ENCODE results near the gene SLC16A9.
"Not testable (repeated sequence)": the region's sequence is repeated elsewhere in the genome, so short reads cannot be mapped to it uniquely, and the experiment has no call there.

Gene SLC16A9

GRCh38 chr10:59674215-59674836 lies 35.3 kb downstream of the SLC16A9 start:
- DNase-seq, result no peak

DNA sequence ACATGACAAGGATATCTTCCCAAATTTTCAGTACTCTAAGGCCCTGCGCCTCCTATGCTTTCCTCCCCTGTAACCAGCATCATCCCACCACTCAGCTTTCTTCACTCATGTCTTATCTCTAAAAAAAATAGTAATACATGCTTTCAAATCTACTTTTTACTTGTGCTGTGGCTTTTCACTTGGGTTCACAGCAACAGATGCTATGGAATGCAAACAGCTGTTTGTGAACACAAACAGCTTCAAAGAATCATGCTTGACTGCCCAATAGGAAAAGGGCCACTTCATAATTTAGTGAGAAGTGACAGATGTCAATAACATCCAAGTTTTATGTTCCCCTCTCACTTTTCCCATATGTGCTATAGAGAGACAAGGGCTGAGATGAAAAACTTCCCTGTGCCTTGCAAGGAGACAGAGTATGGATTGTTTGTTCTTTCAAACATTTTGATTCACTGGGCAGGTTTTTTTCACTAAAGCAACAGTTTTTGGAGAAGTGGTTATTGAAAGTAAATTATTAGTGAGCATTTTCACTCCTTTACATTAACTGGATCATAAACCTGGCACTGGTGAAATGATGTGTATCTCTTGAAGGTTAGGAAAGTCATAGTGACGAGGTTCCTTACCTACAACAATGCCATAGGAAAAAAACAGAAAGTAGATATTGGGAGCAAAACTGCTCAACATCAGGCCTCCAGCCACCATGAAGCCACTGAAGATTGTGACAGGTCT lies 37.3 kb downstream of the SLC16A9 start:
- no peak for DNase-seq

DNA sequence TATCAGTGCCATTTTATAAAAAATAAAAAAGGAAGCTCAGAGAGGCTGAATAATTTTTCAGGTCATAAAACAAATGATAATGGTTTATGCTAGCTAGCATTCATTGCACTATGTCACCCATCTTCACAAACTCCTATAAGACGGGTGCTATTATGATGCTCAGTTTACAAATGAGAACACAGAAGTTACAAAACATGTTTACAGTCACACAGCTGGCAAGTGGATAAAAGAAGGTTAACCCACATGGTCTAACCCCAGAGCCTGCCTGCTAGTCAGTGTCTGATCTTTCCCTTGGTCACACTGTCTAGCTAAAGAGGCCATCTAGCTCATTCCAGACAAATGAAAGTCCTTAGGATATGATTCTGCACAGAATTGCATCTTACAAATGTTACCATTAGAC lies 39.4 kb downstream of the SLC16A9 start:
- DNase-seq, result no peak

DNA sequence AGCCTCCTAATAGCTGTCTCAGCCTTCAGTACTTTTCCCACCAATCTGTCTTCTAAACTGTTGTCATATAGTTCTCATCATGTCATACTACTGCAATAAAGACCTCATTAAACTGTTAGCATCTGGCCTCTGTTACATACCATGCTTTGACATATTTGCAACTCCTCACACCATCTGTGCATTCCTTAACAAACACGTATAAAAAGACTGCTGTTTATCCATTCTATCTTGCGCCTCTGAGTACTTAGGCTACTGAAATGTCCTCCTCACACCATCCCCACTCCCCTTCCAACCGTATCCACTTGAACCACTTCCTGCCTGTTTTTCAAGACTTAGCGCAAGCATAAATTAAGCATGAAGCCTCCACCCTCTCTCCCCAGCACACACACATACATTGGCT lies 41.6 kb downstream of the SLC16A9 start:
- no peak for DNase-seq

DNA sequence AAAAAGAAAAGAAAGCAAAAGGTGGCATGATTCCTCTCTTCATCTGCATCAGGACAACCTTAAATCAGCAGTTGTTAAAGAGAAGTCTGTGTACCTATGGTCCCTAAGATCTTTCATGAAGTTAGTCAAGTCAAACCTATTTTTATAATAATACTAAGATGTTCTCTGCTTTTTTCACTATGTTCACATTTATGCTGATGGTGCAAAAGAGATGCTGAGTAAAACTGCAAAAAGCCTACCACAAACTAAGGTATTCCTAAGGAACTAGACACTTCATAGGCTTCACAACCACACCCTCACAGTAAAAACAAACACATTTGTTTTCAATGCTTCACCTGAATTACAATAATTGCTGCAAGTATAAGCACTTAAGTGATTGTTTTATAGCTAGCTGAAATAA lies 43.3 kb downstream of the SLC16A9 start:
- no peak for DNase-seq

DNA sequence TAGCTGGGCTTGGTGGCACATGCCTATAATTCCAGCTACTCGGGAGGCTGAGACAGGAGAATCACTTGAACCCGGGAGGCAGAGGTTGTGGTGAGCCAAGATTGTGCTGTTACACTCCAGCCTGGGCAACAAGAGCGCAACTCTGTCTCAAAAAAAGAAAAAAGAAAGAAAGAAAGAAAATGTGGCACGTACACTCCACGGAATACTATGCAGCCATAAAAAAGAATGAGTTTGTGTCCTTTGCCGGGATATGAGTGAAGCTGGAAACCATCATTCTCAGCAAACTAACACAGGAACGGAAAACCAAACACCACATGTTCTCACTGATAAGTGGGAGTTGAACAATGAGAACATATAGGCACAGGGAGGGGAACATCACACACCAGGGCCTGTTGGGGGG lies 46.4 kb downstream of the SLC16A9 start:
- DNase-seq, result not testable (repeated sequence)

DNA sequence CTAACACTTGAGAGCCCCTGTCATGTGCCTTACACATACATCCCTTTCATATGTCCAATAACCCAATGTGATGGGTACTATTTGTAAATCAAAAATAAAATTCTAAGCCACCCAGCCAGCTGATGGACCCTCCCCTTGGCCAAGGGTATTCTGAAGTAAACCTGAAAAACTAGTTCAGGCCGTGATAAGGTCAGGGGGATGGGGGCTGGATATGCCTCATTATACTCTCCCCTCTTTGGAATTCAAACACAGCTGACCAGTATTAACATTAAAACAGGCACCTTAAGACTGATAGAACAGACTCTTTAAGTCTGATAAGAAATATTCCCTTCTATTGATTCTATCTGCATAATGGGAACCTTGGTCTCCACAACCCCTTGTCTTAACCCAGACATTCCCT lies 51.9 kb downstream of the SLC16A9 start:
- DNase-seq, result no peak

DNA sequence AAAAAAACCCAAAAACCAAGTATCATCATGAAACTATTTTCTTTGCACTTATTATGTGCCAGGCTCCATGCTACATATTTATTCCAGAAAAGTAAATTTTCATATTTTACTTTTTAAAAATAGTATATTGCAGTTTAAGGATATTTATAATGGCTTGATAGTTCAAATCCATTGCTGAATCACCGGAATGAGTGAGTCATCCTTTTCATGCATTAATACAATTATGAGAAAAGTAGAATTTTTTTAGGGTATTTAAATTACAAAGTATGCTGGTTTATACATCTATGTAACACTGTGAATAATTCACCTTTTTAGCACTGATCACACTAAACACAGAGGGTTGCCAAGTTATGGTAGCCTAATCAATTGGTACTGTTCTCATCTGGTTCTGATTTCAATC lies 54.3 kb downstream of the SLC16A9 start:
- no peak for DNase-seq

- DNase-seq, result no peak
Observed at GRCh38 chr10:59654007-59654406, 55.6 kb downstream of the SLC16A9 start.

- no peak for DNase-seq
Observed at GRCh38 chr10:59651902-59652301, 57.7 kb downstream of the SLC16A9 start.

DNA sequence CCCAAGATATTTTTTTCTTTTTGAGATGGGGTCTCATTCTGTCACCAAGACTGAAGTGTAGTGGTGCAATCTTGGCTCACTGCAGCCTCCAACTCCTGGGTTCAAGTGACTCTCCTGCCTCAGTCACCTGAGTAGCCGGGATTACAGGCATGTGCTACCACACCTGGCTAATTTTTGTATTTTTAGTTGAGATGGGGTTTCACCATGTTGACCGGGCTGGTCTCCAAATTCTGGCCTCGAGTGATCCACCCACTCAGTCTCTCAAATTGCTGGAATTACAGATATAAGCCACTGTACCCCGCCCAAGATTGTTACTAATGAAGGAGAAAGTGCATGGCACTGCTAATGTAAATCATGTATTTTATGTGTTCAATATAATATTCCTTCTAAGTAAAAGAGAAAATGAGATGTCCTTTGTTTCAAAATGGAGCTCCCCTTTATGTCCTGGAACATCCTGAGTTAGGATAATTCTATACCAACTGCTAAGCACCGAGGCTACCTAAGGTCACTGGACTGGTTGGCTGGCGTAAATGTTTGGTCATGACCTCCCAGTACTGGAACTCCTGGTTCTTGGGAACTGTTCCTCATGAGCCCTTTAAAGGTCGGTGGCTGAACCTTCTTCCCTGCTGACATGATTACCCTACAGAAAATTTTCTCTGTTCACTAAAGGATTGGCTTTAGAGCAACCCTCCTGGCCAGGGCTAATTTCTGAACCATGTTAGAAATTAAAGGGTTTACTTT lies 59.9 kb downstream of the SLC16A9 start:
- DNase-seq, result no peak

DNA sequence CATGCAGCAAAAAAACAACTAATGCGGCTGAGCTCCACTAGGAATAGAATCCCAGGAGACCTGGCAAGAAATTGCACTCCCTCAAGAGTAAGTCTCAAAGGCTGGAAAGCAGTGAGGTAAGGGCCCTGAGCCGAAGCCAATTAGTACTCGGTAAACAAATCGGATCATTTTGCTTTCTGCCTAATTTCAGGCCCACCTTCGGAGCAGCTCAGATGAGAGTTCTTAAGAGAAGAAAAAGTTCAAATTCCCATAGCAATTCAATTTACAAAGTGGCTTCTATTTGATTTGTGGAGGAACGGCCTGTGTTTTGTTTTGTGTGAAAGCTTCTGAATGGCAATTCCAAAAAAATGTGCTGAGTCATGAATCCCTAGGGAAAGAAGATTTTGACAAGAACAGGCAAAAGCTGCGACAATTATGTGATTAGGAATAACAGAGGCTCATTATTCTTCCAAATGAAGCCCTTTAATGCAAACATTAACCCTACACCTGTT lies 60.9 kb downstream of the SLC16A9 start:
- DNase-seq, result no peak

GRCh38 chr10:59644841-59645240 lies 64.8 kb downstream of the SLC16A9 start:
- no peak for DNase-seq

DNA sequence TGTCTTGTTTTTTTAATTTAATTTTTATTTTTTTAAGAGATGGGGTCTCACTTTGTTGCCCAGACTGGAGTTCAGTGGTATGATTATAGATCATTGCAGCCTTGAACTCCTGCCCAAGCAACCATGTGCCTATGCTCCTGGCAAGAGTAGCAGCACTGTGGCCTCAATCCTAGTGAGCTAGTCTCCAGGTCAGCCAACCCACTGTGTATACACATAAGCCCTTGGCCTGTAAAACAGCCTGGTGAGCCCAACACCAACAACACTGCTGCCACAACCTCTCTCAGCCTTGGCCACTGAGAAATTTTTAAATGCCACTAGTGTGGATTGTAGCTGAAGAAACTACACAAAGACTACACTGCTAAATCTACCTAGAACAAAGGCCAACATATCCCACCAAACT lies 68.0 kb downstream of the SLC16A9 start:
- DNase-seq, result not testable (repeated sequence)

- no peak for DNase-seq
Observed at GRCh38 chr10:59635502-59636290, 74.0 kb downstream of the SLC16A9 start.

- no peak for DNase-seq
Observed at GRCh38 chr10:59634102-59634501, 75.5 kb downstream of the SLC16A9 start.

DNA sequence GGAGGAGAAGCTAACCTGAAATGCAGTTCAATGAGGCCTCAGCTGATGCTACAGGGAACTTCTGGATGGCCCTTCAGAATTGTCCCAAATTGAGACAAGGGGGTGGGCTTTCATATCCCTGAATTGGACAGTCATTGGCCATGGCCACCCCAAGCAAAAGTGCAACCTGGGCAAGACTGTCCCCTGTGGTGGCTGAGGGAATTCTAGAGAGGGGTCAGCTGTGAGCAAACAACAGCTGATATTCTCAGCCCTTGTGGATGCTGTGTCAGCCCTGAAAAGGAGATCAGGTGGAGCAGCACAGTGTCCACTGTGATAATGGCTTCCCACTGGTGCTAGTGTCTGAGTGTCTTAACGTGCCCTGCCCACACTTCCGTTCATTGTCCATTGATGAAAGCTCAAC lies 76.6 kb downstream of the SLC16A9 start:
- no peak for DNase-seq

- DNase-seq, result no peak
Observed at GRCh38 chr10:59631882-59632807, 77.5 kb downstream of the SLC16A9 start.

DNA sequence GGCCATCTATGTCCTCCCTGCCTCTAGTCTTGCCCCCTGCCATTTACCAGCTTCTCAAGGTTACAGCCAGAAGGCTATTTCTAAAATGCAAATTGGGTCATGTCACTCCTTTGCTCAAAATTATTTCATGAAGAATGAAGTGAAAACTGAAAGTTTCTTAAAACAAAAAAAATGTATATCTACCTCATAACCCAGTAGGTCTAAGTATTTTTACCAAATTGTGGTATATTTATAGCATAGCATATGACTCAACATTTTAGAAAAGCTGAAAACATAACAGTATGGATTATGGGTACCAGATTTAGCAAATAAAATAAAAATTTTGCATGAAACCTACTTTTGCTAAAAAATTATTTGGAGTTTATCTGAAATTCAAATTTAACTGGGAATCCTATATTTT lies 78.4 kb downstream of the SLC16A9 start:
- no peak for DNase-seq

DNA sequence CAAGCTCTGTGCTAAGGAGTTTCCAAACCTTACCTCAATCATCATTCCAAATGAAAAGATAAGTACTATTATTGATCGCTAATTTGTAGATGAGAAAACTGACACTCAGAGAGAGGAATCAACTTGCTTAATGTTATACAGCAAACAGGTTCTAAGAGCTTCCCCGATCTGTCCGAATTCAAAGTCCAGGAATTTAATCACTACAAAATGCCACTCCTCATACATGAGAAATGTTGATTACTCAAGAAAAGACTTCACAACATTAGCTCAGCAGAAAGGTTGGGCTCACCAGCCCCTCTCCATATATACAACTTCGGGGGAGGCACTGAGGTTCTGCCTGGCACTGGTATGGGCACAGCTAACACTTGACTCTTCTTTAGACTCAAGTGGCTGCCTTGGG lies 80.7 kb downstream of the SLC16A9 start:
- no peak for DNase-seq

DNA sequence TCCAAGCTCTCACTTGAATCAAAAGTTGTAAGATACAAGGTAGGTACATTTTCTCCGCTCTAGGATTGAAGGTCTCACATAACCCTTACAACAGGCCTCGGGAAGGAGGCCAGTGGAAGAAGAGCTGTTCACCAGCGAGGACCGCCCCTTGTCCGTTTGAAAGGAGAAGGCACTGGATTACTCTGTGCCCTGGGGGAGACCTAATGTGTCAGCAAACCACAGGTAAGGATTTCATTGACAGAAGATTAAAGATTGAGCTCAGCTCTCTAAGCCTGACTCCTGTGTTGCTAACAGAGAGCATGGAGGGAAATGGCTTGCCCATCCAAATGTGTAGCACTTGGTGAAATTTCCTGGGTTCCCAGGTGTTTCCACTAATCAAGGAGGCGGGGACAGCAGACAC lies 81.2 kb downstream of the SLC16A9 start:
- DNase-seq, result no peak

All from right hindlimb (tissue), 1 donor.